K562 (cell line): ENCODE data around the gene SERPING1. TPM values are rescaled to one million over a fixed set of nuclear protein-coding genes. Genes with fewer than 3 reads are reported as not detected.

Experiments used
- ATAC-seq: fragments of 200-7000 bp; cut with Tn5 transposase; 3 replicates; pipeline ENCODE4 v1.9.1; 2020; ENCODE audit warnings: moderate library complexity
- BruUV-seq: library from RNA; stranded (reverse); fragments of 400-500 nt; replicated peaks from 2 replicates; lab custom pipeline; 2021; lab: Mats Ljungman, UMichigan
- CTCF ChIA-PET: fragments of 300-600 bp; formaldehyde crosslinking; extraction: SDS; loops from one replicate; lab custom pipeline; 2021; ENCODE audit warnings: low intra/inter-chr PET ratio; lab: Yijun Ruan, JAX
- POLR2A ChIA-PET: fragments of 300-600, 350-650 bp; sonication (Branson Sonifier 250); formaldehyde crosslinking; extraction: SDS; loops from one replicate; lab custom pipeline; 2021; ENCODE audit warnings: antibody characterized with exemption, inconsistent platforms; lab: Yijun Ruan, JAX
- DNase-seq, 4 experiments: peaks; one replicate each; pipeline versions ENCODE4 v3.0.0 to v3.0.0-alpha.2; 2011 to 2018; ENCODE audit warnings: low spot score in 3 of 4, mixed read lengths in 3 of 4; ENCODE audit errors: extremely low read depth in 1 of 4
- FAIRE-seq: peaks from 2 replicates; lab custom pipeline; 2011; peaks lifted over from hg19 to GRCh38; lab: Jason Lieb, UNC
- H2AFZ ChIP-seq: 2 replicates; pipeline ENCODE4 v1.6.0; 2011; ENCODE audit warnings: low read depth, low read length, control low read depth, inconsistent platforms
- H3K27ac ChIP-seq: fragments of 200-600 bp; 3 replicates; pipeline ENCODE4 v1.8.0; 2011; ENCODE audit warnings: low read depth, mild to moderate bottlenecking, control low read depth, inconsistent platforms, low read length, moderate library complexity, mixed read lengths; ENCODE audit errors: extremely low read depth
- H3K27me3 ChIP-seq, 2 experiments: fragments of 300-600 bp in 1 of 2; 2 replicates in 1 of 2; 3 replicates in 1 of 2; pipeline versions ENCODE4 v1.6.0 to v1.8.0; 2011; ENCODE audit warnings: inconsistent platforms in 2 of 2, low read length in 2 of 2, mild to moderate bottlenecking in 1 of 2, mixed read lengths in 1 of 2, moderate library complexity in 1 of 2; ENCODE audit not compliant: control insufficient read depth in 2 of 2, insufficient read depth in 2 of 2
- H3K36me3 ChIP-seq: fragments of 300-600 bp; 3 replicates; pipeline ENCODE4 v1.8.0; 2011; ENCODE audit warnings: mild to moderate bottlenecking, low read length, inconsistent platforms; ENCODE audit not compliant: control insufficient read depth, insufficient read depth
- H3K4me1 ChIP-seq, 2 experiments: fragments of 200-600 bp in 1 of 2; replicated peaks in 1 of 2; 2 replicates in 1 of 2; 3 replicates in 1 of 2; pipeline versions ENCODE4 v1.5.1 to v1.8.0; 2011; ENCODE audit warnings: inconsistent platforms in 2 of 2, low read length in 2 of 2, mild to moderate bottlenecking in 1 of 2, mixed read lengths in 1 of 2, moderate library complexity in 1 of 2; ENCODE audit not compliant: control insufficient read depth in 2 of 2, insufficient read depth in 2 of 2
- H3K4me2 ChIP-seq: 2 replicates; pipeline ENCODE4 v1.6.1; 2011; ENCODE audit warnings: low read length, control low read depth, inconsistent platforms, mixed read lengths; ENCODE audit not compliant: insufficient read depth
- H3K4me3 ChIP-seq: fragments of 200-600 bp; sonication (generic), shearing (Covaris generic); 2 replicates; pipeline ENCODE4 v1.5.1; 2016; ENCODE audit warnings: control low read depth, inconsistent platforms
- H3K79me2 ChIP-seq: fragments of 200-600 bp; 3 replicates; pipeline ENCODE4 v1.8.0; 2011; ENCODE audit warnings: low read length, inconsistent platforms; ENCODE audit not compliant: control insufficient read depth, insufficient read depth
- H3K9ac ChIP-seq, 2 experiments: 2 replicates each; pipeline versions ENCODE4 v1.6.0 to v1.6.1; 2011; ENCODE audit warnings: low read depth in 2 of 2, low read length in 2 of 2, control low read depth in 1 of 2, inconsistent platforms in 1 of 2, mild to moderate bottlenecking in 1 of 2, mixed read lengths in 1 of 2; ENCODE audit not compliant: insufficient read depth in 1 of 2
- H3K9me1 ChIP-seq: one replicate; pipeline ENCODE4 v1.6.0; 2011; ENCODE audit warnings: inconsistent platforms, mild to moderate bottlenecking, low read length, moderate library complexity; ENCODE audit not compliant: control insufficient read depth, insufficient read depth
- H3K9me3 ChIP-seq: replicated peaks from 2 replicates; pipeline ENCODE4 v1.5.1; 2011; ENCODE audit warnings: low read depth, low read length, inconsistent platforms; ENCODE audit not compliant: control insufficient read depth, insufficient read depth
- H4K20me1 ChIP-seq: replicated peaks from 2 replicates; pipeline ENCODE4 v1.6.1; 2011; ENCODE audit warnings: low read length, inconsistent platforms, mixed read lengths; ENCODE audit not compliant: control insufficient read depth, insufficient read depth
- BRCA1 ChIP-seq, 2 experiments: fragments of 450-650 bp in 1 of 2; sonication (generic) in 1 of 2; formaldehyde crosslinking in 1 of 2; IDR thresholded peaks; 2 replicates each; pipeline versions ENCODE4 v1.5.0 to v1.6.1; 2017 to 2020; ENCODE audit warnings: mild to moderate bottlenecking in 1 of 2, missing genetic modification reagents in 1 of 2
- CC2D1A ChIP-seq: fragments of 450-650 bp; IDR thresholded peaks from 2 replicates; pipeline ENCODE4 v1.6.1; 2017; ENCODE audit warnings: mild to moderate bottlenecking
- CHCHD3 ChIP-seq: fragments of 250-450 bp; sonication (Bioruptor Pico); IDR thresholded peaks from 2 replicates; pipeline ENCODE4 v2.1.2; 2022; ENCODE audit warnings: mild to moderate bottlenecking
- DACH1 ChIP-seq: fragments of 450-650 bp; IDR thresholded peaks from 2 replicates; pipeline ENCODE4 v1.6.1; 2018; ENCODE audit not compliant: partially characterized antibody
- E2F5 ChIP-seq: sonication (generic); formaldehyde crosslinking; IDR thresholded peaks from 2 replicates; pipeline ENCODE4 v1.8.0; 2022; ENCODE audit warnings: mild to moderate bottlenecking, missing genetic modification reagents
- EP300 ChIP-seq: IDR thresholded peaks from 2 replicates; pipeline ENCODE4 v1.6.1; 2012; ENCODE audit warnings: low read length, improper control_type of control experiment
- MAFG ChIP-seq: fragments of 450-650 bp; conservative IDR thresholded peaks from 2 replicates; pipeline ENCODE4 v1.6.1; 2016; ENCODE audit warnings: missing genetic modification characterization, missing compliant biosample characterization
- MAX ChIP-seq: sonication (generic); formaldehyde crosslinking; IDR thresholded peaks from 2 replicates; pipeline ENCODE4 v1.9.0; 2022; ENCODE audit warnings: mild to moderate bottlenecking, missing genetic modification reagents
- MCM3 ChIP-seq: fragments of 450-650 bp; IDR thresholded peaks from 2 replicates; pipeline ENCODE4 v1.6.1; 2016
- MED1 ChIP-seq: sonication (generic); formaldehyde crosslinking; IDR thresholded peaks from 2 replicates; pipeline ENCODE4 v1.8.1; 2023; ENCODE audit warnings: missing genetic modification reagents, borderline replicate concordance
- NRF1 ChIP-seq, 2 experiments: fragments of 450-650 bp; IDR thresholded peaks in 1 of 2; conservative IDR thresholded peaks in 1 of 2; 2 replicates each; pipeline ENCODE4 v1.6.1; 2014; ENCODE audit warnings: mild to moderate bottlenecking in 2 of 2
- RCOR1 ChIP-seq, 2 experiments: IDR thresholded peaks; 2 replicates each; pipeline ENCODE4 v1.6.1; 2012; ENCODE audit warnings: low read depth in 2 of 2, low read length in 2 of 2, borderline replicate concordance in 1 of 2, improper control_type of control experiment in 1 of 2
- SMAD4 ChIP-seq: fragments of 250-450 bp; sonication (Bioruptor Pico); conservative IDR thresholded peaks from 2 replicates; pipeline ENCODE4 v1.8.0; 2021; ENCODE audit warnings: inconsistent platforms, mild to moderate bottlenecking, moderate library complexity
- ZBTB26 ChIP-seq: fragments of 450-650 bp; formaldehyde crosslinking; IDR thresholded peaks from 2 replicates; pipeline ENCODE4 v1.4.0; 2022; ENCODE audit warnings: missing genetic modification characterization
- ZNF133 ChIP-seq: fragments of 250-450 bp; sonication (Bioruptor Pico); IDR thresholded peaks from 2 replicates; pipeline ENCODE4 v1.4.0; 2020; ENCODE audit warnings: mild to moderate bottlenecking
- ZNF766 ChIP-seq: fragments of 200-800 bp; sonication (Bioruptor generic); conservative IDR thresholded peaks from 2 replicates; pipeline ENCODE4 v1.6.1; 2016; ENCODE audit warnings: missing genetic modification characterization, missing compliant biosample characterization
- ZNF785 ChIP-seq: fragments of 250-450 bp; sonication (Bioruptor Pico); IDR thresholded peaks from 2 replicates; pipeline ENCODE4 v1.4.0; 2020; ENCODE audit warnings: mild to moderate bottlenecking
- WGBS: fragments of 100-300 bp; shearing (Covaris generic); methylation state at CpG from one replicate; pipeline ENCODE4 v1.1.6; 2016; ENCODE audit warnings: low coverage, mixed read lengths; ENCODE audit not compliant: insufficient coverage; ENCODE audit errors: missing lambda C conversion rate; 5-methylcytosine and 5-hydroxymethylcytosine counted together
- in situ Hi-C: fragments of 300-500 bp; cut with MboI; formaldehyde crosslinking; loops from 4 replicates; pipeline ENCODE4 v1.15.0; 2018; ENCODE audit warnings: inconsistent platforms, mixed read lengths
- intact Hi-C: fragments of 100-400 bp; cut with micrococcal nuclease; formaldehyde crosslinking; loops from 2 replicates; pipeline ENCODE4 v1.14.2; 2022
- polyA plus RNA-seq, 8 experiments: library from polyadenylated mRNA; depleted of rRNA in 4 of 8; stranded (reverse) in 5 of 8; unstranded in 3 of 8; fragments of >200 nt; fragmentation: Nextera tagmentation in 2 of 8; fragmentation: Illumina TruSeq in 1 of 8; extraction: Ambion mirVana in 2 of 8; extraction: Trizol in 1 of 8; gene quantifications; 2 replicates each; pipeline versions ENCODE4 v1.2.1 to v1.2.3, GENCODE V29; 2011 to 2014; ENCODE audit warnings: inconsistent platforms in 1 of 8, missing spikeins in 1 of 8
- total RNA-seq, 7 experiments: library from RNA; depleted of rRNA in 6 of 7; stranded (reverse); fragments of >200 nt in 6 of 7; fragmentation: Illumina TruSeq in 2 of 7; extraction: Trizol in 2 of 7; gene quantifications; 2 replicates each; pipeline versions ENCODE4 v1.2.1 to v1.2.3, GENCODE V29; 2011 to 2021; ENCODE audit warnings: low replicate concordance in 1 of 7

Gene SERPING1
- total and polyA plus RNA-seq, 9 of the 15 experiments (the other 6 are each of a cell fraction or from before 2014, with no cell fraction given), result 0.10 to 1.00 (median 0.21) TPM; not detected in 2

GRCh38 chr11:57567515-57568329, 29.8 kb upstream of the SERPING1 start, which contains the start of gene UBE2L6 (continued):
- TF ChIP-seq MAFG (tag), result no peak
- no peak for TF ChIP-seq BRCA1 (IDR thresholded peaks at IDR 0.05)
- no peak for TF ChIP-seq BRCA1 (CRISPR knock-in tag; IDR thresholded peaks at IDR 0.05)

- FAIRE-seq (peak; percentile 72), ATAC-seq (peak; percentile 26)
- H3K27me3 ChIP-seq, result no peaks in the 10 kb centered on the region; a peak in 1 of 5 replicates
- TF ChIP-seq CHCHD3 (CRISPR knock-in tag) (no peak), ZNF133 (no peak), ZNF766 (CRISPR knock-in tag) (no peak), NRF1 (conservative IDR thresholded peaks at IDR 0.05 in 1 of 2, IDR thresholded peaks at IDR 0.05 in 1 of 2) (no peak), ZNF785 (CRISPR knock-in tag) (no peak), E2F5 (CRISPR knock-in tag) (no peak), SMAD4 (CRISPR knock-in tag) (no peak), MED1 (CRISPR knock-in tag) (no peak), EP300 (0 out of 2 replicates have a peak, but pooled peaks have one; percentile 20), CC2D1A (peak; percentile 45; the same call in 1 of the 2 replicates), ZBTB26 (no peak), DACH1 (no peak), MCM3 (no peak), RCOR1 (IDR thresholded peaks at IDR 0.05; ENCODE audit: borderline replicate concordance in 1 of 2, low read depth in 2 of 2, low read length in 2 of 2) (peak in 1 of 2 experiments; percentile 65; a peak in 2 of 4 replicates), MAX (CRISPR knock-in tag) (no peak)
These were observed 29.1 kb upstream of the SERPING1 start for GRCh38 chr11:57568330-57568766.

More at GRCh38 chr11:57568330-57568766, 29.1 kb upstream of the SERPING1 start:
- Histone ChIP-seq H2AFZ (peak overlapping the region; percentile 100), H3K36me3 (no peaks in the 10 kb centered on the region), H3K4me3 (peak overlapping the region; percentile 78), H3K4me1 (peaks cover 12 to 19% of the 10 kb centered on the region in 2 experiments; a peak in 4 of 5 replicates), H3K9ac (peak overlapping the region; percentile 76 to 96), H3K27ac (no peak overlapping the region; the same call in 2 of the 3 replicates), H3K9me1 (no peaks in the 10 kb centered on the region), H3K79me2 (no peaks in the 10 kb centered on the region; the same call in 2 of the 3 replicates), H3K9me3 (no peaks in the 10 kb centered on the region), H3K4me2 (peak overlapping the region; percentile 97), H4K20me1 (no peaks in the 10 kb centered on the region)
- ChIA-PET POLR2A (interaction anchor here (1.0 to 1.2 kb wide), 3 partner anchors 24 to 108 kb away, joined by 3 read pairs; no protein-coding TSS in a partner anchor), CTCF (interaction anchor here (1.0 to 4.9 kb wide), 7 partner anchors 73 to 232 kb away, joined by 3 to 37 read pairs (median 4); no protein-coding TSS in a partner anchor)
- intact Hi-C loops, result loop anchor here (1.0 to 10.0 kb wide), 2 partner anchors 73 to 236 kb away; no protein-coding TSS in a partner anchor
- in situ Hi-C loops, result loop anchor here (5.0 kb wide), 1 partner anchor 74 kb away; no protein-coding TSS in a partner anchor
- TSS peak; percentile 35 for BruUV-seq
- peak in 1 of 4 experiments; percentile 85 for DNase-seq
- 32% methylated on average over 6 of the region's 6 CpGs for WGBS
